HUES64 (cell line): ENCODE results near the gene PLEKHG4B.

Source experiments
- H3K27ac ChIP-seq: 2 replicates; pipeline ENCODE4 v1.7.0; 2013; ENCODE audit warnings: low read depth, low read length, inconsistent platforms
- H3K27me3 ChIP-seq: 2 replicates; pipeline ENCODE4 v1.6.1; 2013; ENCODE audit warnings: mild to moderate bottlenecking, low read length; ENCODE audit not compliant: insufficient read depth
- H3K36me3 ChIP-seq: 2 replicates; pipeline ENCODE4 v1.6.1; 2013; ENCODE audit warnings: mild to moderate bottlenecking, low read length; ENCODE audit not compliant: insufficient read depth
- H3K4me1 ChIP-seq: 2 replicates; pipeline ENCODE4 v1.6.1; 2013; ENCODE audit warnings: mild to moderate bottlenecking, low read length, moderate library complexity; ENCODE audit not compliant: insufficient read depth
- H3K4me3 ChIP-seq: 2 replicates; pipeline ENCODE4 v1.5.1; 2013; ENCODE audit warnings: mild to moderate bottlenecking, low read length, moderate library complexity
- H3K9ac ChIP-seq: 2 replicates; pipeline ENCODE4 v1.6.1; 2013; ENCODE audit warnings: mild to moderate bottlenecking, low read depth, low read length
- H3K9me3 ChIP-seq: 2 replicates; pipeline ENCODE4 v1.6.1; 2013; ENCODE audit warnings: low read depth, low read length; ENCODE audit not compliant: insufficient read depth
- WGBS: fragments of 150-250, 120-280 bp; methylation state at CpG from one replicate; pipeline ENCODE4 v1.1.7; 2013; ENCODE audit warnings: missing lambda C conversion rate; 5-methylcytosine and 5-hydroxymethylcytosine counted together

Gene PLEKHG4B

GRCh38 chr5:125815-126214, 33.8 kb downstream of the PLEKHG4B start:
- H3K4me1 ChIP-seq, result peaks cover 52% of the 10 kb centered on the region
- H3K27me3 ChIP-seq, result no peaks in the 10 kb centered on the region
- WGBS, result 80% methylated on average over 1 of the region's 1 CpG
- H3K36me3 ChIP-seq, result peaks cover 67% of the 10 kb centered on the region
- H3K9me3 ChIP-seq, result peaks cover 36% of the 10 kb centered on the region
- H3K27ac ChIP-seq, result peak overlapping the region; percentile 52
- 0 out of 2 replicates have a peak overlapping the region, but pooled peaks have one; percentile 22 for H3K4me3 ChIP-seq
- H3K9ac ChIP-seq, result 0 out of 2 replicates have a peak overlapping the region, but pooled peaks have one; percentile 14

GRCh38 chr5:126806-127205, 34.8 kb downstream of the PLEKHG4B start:
- H3K27ac ChIP-seq, result peak overlapping the region; percentile 52; the same call in 1 of the 2 replicates
- H3K9ac ChIP-seq, result no peak overlapping the region
- peaks cover 61% of the 10 kb centered on the region for H3K36me3 ChIP-seq
- H3K4me1 ChIP-seq, result peaks cover 54% of the 10 kb centered on the region
- no peak overlapping the region for H3K4me3 ChIP-seq
- H3K27me3 ChIP-seq, result no peaks in the 10 kb centered on the region
- WGBS, result 90% methylated on average over 7 of the region's 7 CpGs
- peaks cover 28% of the 10 kb centered on the region for H3K9me3 ChIP-seq

- H3K4me1 ChIP-seq, result peaks cover 57% of the 10 kb centered on the region
- WGBS, result 83% methylated on average over 1 of the region's 2 CpGs
Observed at GRCh38 chr5:127886-128285, 35.9 kb downstream of the PLEKHG4B start.

GRCh38 chr5:128446-128845, 36.5 kb downstream of the PLEKHG4B start:
- Histone ChIP-seq H3K27ac (0 out of 2 replicates have a peak overlapping the region, but pooled peaks have one; percentile 46), H3K9me3 (peaks cover 19% of the 10 kb centered on the region), H3K36me3 (peaks cover 54% of the 10 kb centered on the region), H3K4me1 (peaks cover 57% of the 10 kb centered on the region), H3K4me3 (no peak overlapping the region), H3K9ac (no peak overlapping the region), H3K27me3 (no peaks in the 10 kb centered on the region)
- 91% methylated on average over 2 of the region's 2 CpGs for WGBS

More at GRCh38 chr5:127886-128285, 35.9 kb downstream of the PLEKHG4B start:
- H3K36me3 ChIP-seq, result peaks cover 56% of the 10 kb centered on the region
- H3K9me3 ChIP-seq, result peaks cover 21% of the 10 kb centered on the region
- 0 out of 2 replicates have a peak overlapping the region, but pooled peaks have one; percentile 50 for H3K27ac ChIP-seq
- H3K4me3 ChIP-seq, result no peak overlapping the region
- H3K27me3 ChIP-seq, result no peaks in the 10 kb centered on the region
- H3K9ac ChIP-seq, result no peak overlapping the region

- Histone ChIP-seq H3K4me3 (no peak overlapping the region), H3K36me3 (peaks cover 50% of the 10 kb centered on the region), H3K9ac (no peak overlapping the region), H3K27ac (peak overlapping the region; percentile 16; the same call in 1 of the 2 replicates), H3K4me1 (peaks cover 57% of the 10 kb centered on the region), H3K27me3 (no peaks in the 10 kb centered on the region), H3K9me3 (peaks cover 14% of the 10 kb centered on the region)
- 84% methylated on average over 2 of the region's 2 CpGs for WGBS
Observed at GRCh38 chr5:129148-129547, 37.2 kb downstream of the PLEKHG4B start.

- peaks cover 45% of the 10 kb centered on the region for H3K36me3 ChIP-seq
- H3K9ac ChIP-seq, result no peak overlapping the region
- peaks cover 8% of the 10 kb centered on the region for H3K9me3 ChIP-seq
- H3K27ac ChIP-seq, result peak overlapping the region; percentile 16; the same call in 1 of the 2 replicates
- peaks cover 57% of the 10 kb centered on the region for H3K4me1 ChIP-seq
- no peaks in the 10 kb centered on the region for H3K27me3 ChIP-seq
- H3K4me3 ChIP-seq, result no peak overlapping the region
Observed at GRCh38 chr5:129820-130219, 37.9 kb downstream of the PLEKHG4B start.

- H3K27ac ChIP-seq, result peak overlapping the region; percentile 34; the same call in 1 of the 2 replicates
- H3K4me1 ChIP-seq, result peaks cover 51% of the 10 kb centered on the region
- 68% methylated on average over 3 of the region's 4 CpGs for WGBS
- H3K27me3 ChIP-seq, result no peaks in the 10 kb centered on the region
- peaks cover 6% of the 10 kb centered on the region for H3K9me3 ChIP-seq
- H3K9ac ChIP-seq, result no peak overlapping the region
- H3K4me3 ChIP-seq, result no peak overlapping the region
- peaks cover 38% of the 10 kb centered on the region for H3K36me3 ChIP-seq
Observed at GRCh38 chr5:130601-131131, 38.7 kb downstream of the PLEKHG4B start.

GRCh38 chr5:136901-137300, 44.9 kb downstream of the PLEKHG4B start:
- peaks cover 13% of the 10 kb centered on the region; the same call in 1 of the 2 replicates for H3K4me1 ChIP-seq
- H3K36me3 ChIP-seq, result peaks cover 31% of the 10 kb centered on the region
- H3K9ac ChIP-seq, result no peak overlapping the region
- H3K27me3 ChIP-seq, result no peaks in the 10 kb centered on the region
- no peaks in the 10 kb centered on the region for H3K9me3 ChIP-seq
- 94% methylated on average over 5 of the region's 5 CpGs for WGBS
- no peak overlapping the region for H3K4me3 ChIP-seq
- no peak overlapping the region for H3K27ac ChIP-seq

GRCh38 chr5:137741-138140, 45.8 kb downstream of the PLEKHG4B start:
- Histone ChIP-seq H3K4me3 (no peak overlapping the region), H3K9me3 (no peaks in the 10 kb centered on the region), H3K36me3 (peaks cover 37% of the 10 kb centered on the region), H3K4me1 (peaks cover 10% of the 10 kb centered on the region; the same call in 1 of the 2 replicates), H3K27me3 (no peaks in the 10 kb centered on the region), H3K27ac (no peak overlapping the region), H3K9ac (no peak overlapping the region)
- WGBS, result 95% methylated on average over 15 of the region's 15 CpGs

GRCh38 chr5:138936-139335, 47.0 kb downstream of the PLEKHG4B start:
- H3K36me3 ChIP-seq, result peaks cover 42% of the 10 kb centered on the region
- H3K4me3 ChIP-seq, result no peak overlapping the region
- H3K9ac ChIP-seq, result no peak overlapping the region
- H3K9me3 ChIP-seq, result no peaks in the 10 kb centered on the region
- WGBS, result 86% methylated on average over 12 of the region's 12 CpGs
- H3K27ac ChIP-seq, result no peak overlapping the region
- no peaks in the 10 kb centered on the region for H3K27me3 ChIP-seq
- H3K4me1 ChIP-seq, result peaks cover 10% of the 10 kb centered on the region; the same call in 1 of the 2 replicates

- H3K4me1 ChIP-seq, result peaks cover 10% of the 10 kb centered on the region; the same call in 1 of the 2 replicates
- no peaks in the 10 kb centered on the region for H3K9me3 ChIP-seq
- H3K36me3 ChIP-seq, result peaks cover 51% of the 10 kb centered on the region
- no peak overlapping the region for H3K27ac ChIP-seq
- H3K27me3 ChIP-seq, result no peaks in the 10 kb centered on the region
- WGBS, result 92% methylated on average over 36 of the region's 36 CpGs
- H3K9ac ChIP-seq, result no peak overlapping the region
- H3K4me3 ChIP-seq, result no peak overlapping the region
Observed at GRCh38 chr5:139579-140442, 47.8 kb downstream of the PLEKHG4B start.
